Liver (tissue), 3 donors: ENCODE data around the gene GPRC5A.

Experiments used
- CTCF ChIP-seq: fragments of 150-350 bp; IDR thresholded peaks from 2 replicates; pipeline ENCODE4 v1.5.1; 2017; ENCODE audit warnings: improper control_type of control experiment, low read depth, low read length; ENCODE audit not compliant: missing input control
- RXRA ChIP-seq, 2 donors: IDR thresholded peaks; 2 replicates each; pipeline ENCODE4 v1.6.1; 2017 to 2018; ENCODE audit warnings: antibody characterized with exemption in 2 of 2, mild to moderate bottlenecking in 1 of 2
- YY1 ChIP-seq: IDR thresholded peaks from 2 replicates; pipeline ENCODE4 v1.6.1; 2016; ENCODE audit warnings: antibody characterized with exemption, mild to moderate bottlenecking
- donor health status: healthy.
- donor health status: healthy.

GRCh38 chr12:12929696-12930095 is 38.3 kb downstream of the GPRC5A start:
- TF ChIP-seq YY1: no peak
- TF ChIP-seq CTCF: no peak
- no peak for TF ChIP-seq RXRA (IDR thresholded peaks at IDR 0.05)
